GM23248 (cell line): ENCODE data around the gene NRG3.

Experiments
- EZH2 ChIP-seq: fragments of 200-600 bp; sonication (generic); IDR thresholded peaks from 2 replicates; pipeline ENCODE4 v1.6.1; 2018; ENCODE audit warnings: antibody characterized with exemption, mild to moderate bottlenecking; ENCODE audit not compliant: insufficient read depth, poor library complexity, severe bottlenecking
- EZH2phosphoT487 ChIP-seq: fragments of 200-600 bp; sonication (generic); IDR thresholded peaks from 2 replicates; pipeline ENCODE4 v1.6.1; 2018; ENCODE audit warnings: antibody characterized with exemption, moderate library complexity, mild to moderate bottlenecking, low read depth; ENCODE audit not compliant: insufficient read depth

- TF ChIP-seq EZH2phosphoT487 (no peak), EZH2 (no peak)
These were observed 409.2 kb downstream of the NRG3 start for GRCh38 chr10:82284180-82284579.
